Measurements from ENCODE around the gene RAB6D. TPM values are rescaled to one million over a fixed set of nuclear protein-coding genes. Genes with fewer than 3 reads are reported as not detected.

Gene RAB6D
- total and polyA plus RNA-seq, 2 donors (not counting 3 experiments of a cell fraction or from before 2014, with no cell fraction given), result 0.01 TPM; not detected in 1

DNA sequence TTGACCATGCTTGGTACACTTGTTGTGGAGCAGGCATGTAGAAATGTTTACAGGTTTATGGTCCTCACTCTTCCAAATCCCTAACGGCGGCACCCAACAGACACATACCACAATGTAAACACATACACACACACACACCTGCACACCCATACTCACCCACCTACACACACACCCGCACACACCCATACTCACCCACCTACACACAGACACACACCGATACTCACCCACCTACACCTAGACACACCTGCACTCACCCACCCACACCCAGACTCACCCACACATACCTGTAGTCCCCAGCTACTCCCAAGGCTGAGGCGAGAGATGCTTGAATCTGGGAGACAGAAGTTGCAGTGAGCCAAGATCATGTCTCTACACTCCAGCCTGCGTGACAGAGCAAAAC, 1.5 kb upstream of the RAB6D start:
- Histone ChIP-seq H3K4me2 (ENCODE audit: insufficient read depth, low read length) (no peak overlapping the region), H3K9ac (replicated peaks; ENCODE audit: extremely low read depth, insufficient read depth, low read length) (no peak overlapping the region), H3K79me2 (ENCODE audit: control insufficient read depth, insufficient read depth, low read length) (no peaks in the 10 kb centered on the region), H3K4me3 (replicated peaks in 1 of 3; ENCODE audit: insufficient read depth in 1 of 3, low read depth in 1 of 3, low read length in 3 of 3) (no peak overlapping the region), H3K27me3 (ENCODE audit: control insufficient read depth in 2 of 2, insufficient read depth in 2 of 2, low read length in 2 of 2) (peaks cover 10 to 16% of the 10 kb centered on the region in 2 experiments), H4K20me1 (replicated peaks; ENCODE audit: control insufficient read depth, extremely low read depth, insufficient read depth, low read length) (no peaks in the 10 kb centered on the region), H3K36me3 (ENCODE audit: control insufficient read depth in 2 of 2, extremely low read depth in 1 of 2, insufficient read depth in 2 of 2, low read length in 2 of 2) (no peaks in the 10 kb centered on the region), H3K9me3 (replicated peaks; ENCODE audit: control insufficient read depth, insufficient read depth, low read length) (no peaks in the 10 kb centered on the region), H2AFZ (ENCODE audit: low read depth, low read length) (no peak overlapping the region), H3K27ac (ENCODE audit: insufficient read depth, low read depth, low read length) (no peak overlapping the region), H3K4me1 (ENCODE audit: control insufficient read depth, extremely low read depth, insufficient read depth, low read length) (no peaks in the 10 kb centered on the region), H3K9me1 (replicated peaks; ENCODE audit: control insufficient read depth, extremely low read depth, insufficient read depth, low read length) (no peaks in the 10 kb centered on the region)
- CTCF ChIA-PET, result no interaction called here
- BruUV-seq (replicated peaks), result no TSS peak
- FAIRE-seq, result no peak
- dilution Hi-C loops (cut with MboI; ENCODE audit: extremely low pct_ligation_motif_present, low sequenced_read_pairs), result no loop called here
- no peak for DNase-seq (ENCODE audit: low read depth, low spot score)
- TF ChIP-seq GATA2 (IDR thresholded peaks at IDR 0.05; ENCODE audit: insufficient read depth, insufficient read length, low read depth, low read length) (no peak), FOS (IDR thresholded peaks at IDR 0.05; ENCODE audit: borderline replicate concordance, insufficient read depth, low read length) (no peak), JUN (IDR thresholded peaks at IDR 0.05; ENCODE audit: borderline replicate concordance, insufficient read depth, insufficient read length, low read depth) (no peak), POLR2AphosphoS5 (IDR thresholded peaks at IDR 0.05; ENCODE audit: insufficient read depth, low read depth, low read length) (no peak), EZH2 (IDR thresholded peaks at IDR 0.05; ENCODE audit: borderline replicate concordance, low read depth, low read length, severe bottlenecking) (no peak), POLR2A (IDR thresholded peaks at IDR 0.05; ENCODE audit: low read depth, low read length) (no peak), MYC (IDR thresholded peaks at IDR 0.05; ENCODE audit: low read depth, low read length) (no peak)
- TF ChIP-seq, protein P1, sequence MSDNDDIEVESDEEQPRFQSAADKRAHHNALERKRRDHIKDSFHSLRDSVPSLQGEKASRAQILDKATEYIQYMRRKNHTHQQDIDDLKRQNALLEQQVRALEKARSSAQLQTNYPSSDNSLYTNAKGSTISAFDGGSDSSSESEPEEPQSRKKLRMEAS (IDR thresholded peaks at IDR 0.05; ENCODE audit: insufficient read depth, insufficient read length), result no peak
- TF ChIP-seq, protein P2, sequence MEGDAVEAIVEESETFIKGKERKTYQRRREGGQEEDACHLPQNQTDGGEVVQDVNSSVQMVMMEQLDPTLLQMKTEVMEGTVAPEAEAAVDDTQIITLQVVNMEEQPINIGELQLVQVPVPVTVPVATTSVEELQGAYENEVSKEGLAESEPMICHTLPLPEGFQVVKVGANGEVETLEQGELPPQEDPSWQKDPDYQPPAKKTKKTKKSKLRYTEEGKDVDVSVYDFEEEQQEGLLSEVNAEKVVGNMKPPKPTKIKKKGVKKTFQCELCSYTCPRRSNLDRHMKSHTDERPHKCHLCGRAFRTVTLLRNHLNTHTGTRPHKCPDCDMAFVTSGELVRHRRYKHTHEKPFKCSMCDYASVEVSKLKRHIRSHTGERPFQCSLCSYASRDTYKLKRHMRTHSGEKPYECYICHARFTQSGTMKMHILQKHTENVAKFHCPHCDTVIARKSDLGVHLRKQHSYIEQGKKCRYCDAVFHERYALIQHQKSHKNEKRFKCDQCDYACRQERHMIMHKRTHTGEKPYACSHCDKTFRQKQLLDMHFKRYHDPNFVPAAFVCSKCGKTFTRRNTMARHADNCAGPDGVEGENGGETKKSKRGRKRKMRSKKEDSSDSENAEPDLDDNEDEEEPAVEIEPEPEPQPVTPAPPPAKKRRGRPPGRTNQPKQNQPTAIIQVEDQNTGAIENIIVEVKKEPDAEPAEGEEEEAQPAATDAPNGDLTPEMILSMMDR (IDR thresholded peaks at IDR 0.05; ENCODE audit: extremely low read depth in 1 of 2, insufficient read depth in 1 of 2, low read depth in 1 of 2, low read length in 2 of 2), result no peak
- intact Hi-C loops (cut with micrococcal nuclease), result no loop called here
- POLR2A ChIA-PET, result no interaction called here
